ENCODE measurements around the gene PRKACA. TPM values are rescaled to one million over a fixed set of nuclear protein-coding genes. Genes with fewer than 3 reads are reported as not detected.
"Not testable (repeated sequence)": the region's sequence is repeated elsewhere in the genome, so short reads cannot be mapped to it uniquely, and the experiment has no call there.

The PRKACA gene
- total RNA-seq, 1 experiment from 2014 or later, result 56.7 TPM

DNA sequence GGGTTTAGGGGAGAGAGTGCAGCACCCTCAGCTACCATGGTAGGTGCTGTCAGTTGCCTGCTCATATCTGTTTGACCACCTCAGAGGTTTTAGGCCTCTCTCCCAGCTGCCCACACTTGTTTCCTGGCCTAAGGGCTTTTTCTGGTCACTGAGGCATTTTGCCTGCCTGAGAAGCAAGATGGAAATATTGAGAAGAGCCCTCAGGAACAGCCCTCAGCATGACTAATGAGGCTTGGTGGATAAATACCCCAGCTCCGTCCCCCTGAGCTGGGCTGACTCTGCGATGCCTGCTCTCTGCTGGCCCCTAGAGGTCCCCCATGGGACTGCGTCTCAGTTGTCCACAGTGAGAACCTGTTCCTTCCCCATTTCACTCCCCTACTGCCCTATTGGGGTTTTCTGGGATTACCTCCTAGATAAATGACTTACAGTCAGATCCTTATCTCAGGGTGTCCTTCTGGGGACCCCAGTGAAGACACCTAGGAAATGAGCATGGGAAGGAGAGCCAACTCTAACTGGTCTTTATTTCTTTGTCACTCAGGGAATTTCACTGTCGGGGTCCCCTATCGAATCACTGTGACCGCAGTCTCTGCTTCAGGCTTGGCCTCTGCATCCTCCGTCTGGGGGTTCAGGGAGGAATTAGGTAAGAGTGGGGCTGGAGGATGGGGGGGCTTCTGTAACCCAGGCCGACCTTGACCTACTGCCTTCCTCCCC is 69.0 kb downstream of the PRKACA start:
- no TSS peak for BruUV-seq (replicated peaks)
- ChIA-PET POLR2A (ENCODE audit: low non-redundant PET) (no interaction called here), CTCF (interaction anchor here (1.0 to 1.4 kb wide), 2 partner anchors 10 to 17 kb away, joined by 3 to 7 read pairs; partner anchors contain the start of gene IL27RA)
- no peaks in the 10 kb centered on the region for H3K9me3 ChIP-seq (ENCODE audit: low read depth, low read length, poor library complexity, severe bottlenecking)
- TF ChIP-seq EZH2 (IDR thresholded peaks at IDR 0.05; ENCODE audit: borderline replicate concordance, low read depth, low read length, poor library complexity, severe bottlenecking), result no peak
- TF ChIP-seq, protein P1, sequence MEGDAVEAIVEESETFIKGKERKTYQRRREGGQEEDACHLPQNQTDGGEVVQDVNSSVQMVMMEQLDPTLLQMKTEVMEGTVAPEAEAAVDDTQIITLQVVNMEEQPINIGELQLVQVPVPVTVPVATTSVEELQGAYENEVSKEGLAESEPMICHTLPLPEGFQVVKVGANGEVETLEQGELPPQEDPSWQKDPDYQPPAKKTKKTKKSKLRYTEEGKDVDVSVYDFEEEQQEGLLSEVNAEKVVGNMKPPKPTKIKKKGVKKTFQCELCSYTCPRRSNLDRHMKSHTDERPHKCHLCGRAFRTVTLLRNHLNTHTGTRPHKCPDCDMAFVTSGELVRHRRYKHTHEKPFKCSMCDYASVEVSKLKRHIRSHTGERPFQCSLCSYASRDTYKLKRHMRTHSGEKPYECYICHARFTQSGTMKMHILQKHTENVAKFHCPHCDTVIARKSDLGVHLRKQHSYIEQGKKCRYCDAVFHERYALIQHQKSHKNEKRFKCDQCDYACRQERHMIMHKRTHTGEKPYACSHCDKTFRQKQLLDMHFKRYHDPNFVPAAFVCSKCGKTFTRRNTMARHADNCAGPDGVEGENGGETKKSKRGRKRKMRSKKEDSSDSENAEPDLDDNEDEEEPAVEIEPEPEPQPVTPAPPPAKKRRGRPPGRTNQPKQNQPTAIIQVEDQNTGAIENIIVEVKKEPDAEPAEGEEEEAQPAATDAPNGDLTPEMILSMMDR (conservative IDR thresholded peaks at IDR 0.05; ENCODE audit: low read depth, low read length), result peak; percentile 86
- H3K27me3 ChIP-seq (replicated peaks; ENCODE audit: insufficient read depth, low read depth, low read length, poor library complexity), result no peaks in the 10 kb centered on the region
- no peak overlapping the region for H3K4me3 ChIP-seq (ENCODE audit: low read depth, low read length, poor library complexity, severe bottlenecking)
- peak; percentile 68 for DNase-seq (ENCODE audit: low spot score)
- intact Hi-C loops (cut with micrococcal nuclease; ENCODE audit: unreplicated experiment), result no loop called here
- no peaks in the 10 kb centered on the region for H3K4me1 ChIP-seq (ENCODE audit: insufficient read depth, low read length, poor library complexity, severe bottlenecking)
- no peak overlapping the region for H3K27ac ChIP-seq (ENCODE audit: low read depth, low read length, poor library complexity, severe bottlenecking)
- no peaks in the 10 kb centered on the region for H3K36me3 ChIP-seq (ENCODE audit: insufficient read depth, low read length, poor library complexity, severe bottlenecking)

DNA sequence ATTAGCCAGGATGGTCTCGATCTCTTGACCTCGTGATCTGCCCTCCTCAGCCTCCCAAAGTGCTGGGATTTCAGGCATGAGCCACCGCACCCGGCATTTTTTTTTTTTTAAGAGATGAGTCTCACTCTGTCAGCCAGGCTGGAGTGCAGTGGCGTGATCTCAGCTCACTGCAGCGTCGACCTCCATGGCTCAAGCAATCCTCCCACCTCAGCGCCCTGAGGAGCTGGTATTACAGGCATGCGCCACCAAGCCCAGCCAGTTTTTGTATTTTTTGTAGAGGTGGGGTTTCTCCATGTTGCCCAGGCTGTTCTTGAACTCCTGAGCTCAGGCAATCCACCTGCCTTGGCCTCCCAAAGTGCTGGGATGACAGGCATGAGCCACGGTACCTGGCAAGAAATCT is 69.7 kb downstream of the PRKACA start:
- H3K4me3 ChIP-seq (ENCODE audit: low read depth, low read length, poor library complexity, severe bottlenecking); BruUV-seq (replicated peaks); H3K36me3 ChIP-seq (ENCODE audit: insufficient read depth, low read length, poor library complexity, severe bottlenecking); H3K27me3 ChIP-seq (replicated peaks; ENCODE audit: insufficient read depth, low read depth, low read length, poor library complexity); H3K4me1 ChIP-seq (ENCODE audit: insufficient read depth, low read length, poor library complexity, severe bottlenecking); H3K27ac ChIP-seq (ENCODE audit: low read depth, low read length, poor library complexity, severe bottlenecking); intact Hi-C loops (cut with micrococcal nuclease; ENCODE audit: unreplicated experiment); POLR2A ChIA-PET (ENCODE audit: low non-redundant PET); H3K9me3 ChIP-seq (ENCODE audit: low read depth, low read length, poor library complexity, severe bottlenecking); DNase-seq (ENCODE audit: low spot score): not testable (repeated sequence)
- CTCF ChIA-PET, result interaction anchor here (1.0 to 1.4 kb wide), 2 partner anchors 11 to 16 kb away, joined by 3 to 7 read pairs; partner anchors contain the start of gene IL27RA

DNA sequence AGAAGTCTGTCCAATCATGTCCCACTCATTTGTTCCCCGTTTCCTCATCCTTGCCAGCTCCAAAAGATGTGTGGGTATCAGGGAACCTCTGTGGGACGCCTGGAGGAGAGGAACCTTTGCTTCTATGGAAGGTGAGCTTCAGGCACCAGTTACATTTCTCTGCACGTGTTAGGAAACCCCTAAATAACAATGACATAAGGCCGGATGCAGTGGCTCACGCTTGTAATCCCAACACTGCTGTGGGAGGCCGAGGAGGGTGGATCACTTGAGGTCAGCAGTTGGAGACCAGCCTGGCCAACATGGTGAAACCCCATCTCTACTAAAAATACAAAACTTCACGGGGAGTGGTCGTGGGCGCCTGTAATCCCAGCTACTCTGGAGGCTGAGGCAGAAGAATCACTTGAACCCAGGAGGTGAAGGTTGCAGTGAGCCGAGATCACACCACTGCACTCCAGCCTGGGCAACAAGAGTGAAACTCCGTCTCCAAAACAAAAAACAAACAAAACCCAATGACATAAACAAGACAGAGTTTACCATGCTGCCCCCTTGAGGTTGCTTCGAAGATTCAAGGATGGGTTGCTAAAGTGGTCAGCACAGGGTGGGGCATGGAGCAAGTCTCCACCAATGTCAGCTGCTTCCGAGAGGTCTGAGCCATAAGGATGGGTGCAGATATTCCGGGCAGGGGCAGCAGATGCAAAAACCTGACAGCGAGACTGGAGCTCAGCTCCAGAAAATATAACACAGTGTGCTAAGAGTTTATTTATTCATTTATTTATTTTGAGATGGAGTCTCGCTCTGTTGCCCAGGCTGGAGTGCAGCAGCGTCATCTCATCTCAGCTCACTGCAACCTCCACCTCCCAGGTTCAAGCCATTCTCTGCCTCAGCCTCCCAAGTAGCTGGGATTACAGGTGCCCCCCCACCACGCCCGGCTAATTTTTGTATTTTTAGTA is 74.6 kb downstream of the PRKACA start:
- TF ChIP-seq, protein P1 (conservative IDR thresholded peaks at IDR 0.05; ENCODE audit: low read depth, low read length), result peak; percentile 69
- ChIA-PET CTCF (interaction anchor here (0.7 kb wide), 1 partner anchor 475 kb away, joined by 5 read pairs; the partner anchor contains the start of gene DNAJB1), POLR2A (ENCODE audit: low non-redundant PET) (interaction anchor here (0.5 to 0.6 kb wide), 2 partner anchors 14 to 18 kb away, joined by 3 read pairs; no protein-coding TSS in a partner anchor)
- H3K27ac ChIP-seq (ENCODE audit: low read depth, low read length, poor library complexity, severe bottlenecking), result peak overlapping the region; percentile 32
- H3K4me3 ChIP-seq (ENCODE audit: low read depth, low read length, poor library complexity, severe bottlenecking); H3K9me3 ChIP-seq (ENCODE audit: low read depth, low read length, poor library complexity, severe bottlenecking); BruUV-seq (replicated peaks); H3K27me3 ChIP-seq (replicated peaks; ENCODE audit: insufficient read depth, low read depth, low read length, poor library complexity); H3K36me3 ChIP-seq (ENCODE audit: insufficient read depth, low read length, poor library complexity, severe bottlenecking); H3K4me1 ChIP-seq (ENCODE audit: insufficient read depth, low read length, poor library complexity, severe bottlenecking); intact Hi-C loops (cut with micrococcal nuclease; ENCODE audit: unreplicated experiment): not testable (repeated sequence)
- peak; percentile 74 for DNase-seq (ENCODE audit: low spot score)

Other genes with a start within 250 kb of the PRKACA start
- 4.9 and 7.1 TPM in 2 replicates for gene NANOS3, start 240.6 kb downstream of the PRKACA start, total RNA-seq (2021)
- 3.2 and 4.0 TPM in 2 replicates for gene BRME1, start 211.6 kb downstream of the PRKACA start, total RNA-seq (2021)
- gene CC2D1A, start 211.6 kb downstream of the PRKACA start, total RNA-seq (2021), result 38.6 and 40.9 TPM in 2 replicates
- gene PODNL1, start 179.3 kb downstream of the PRKACA start, total RNA-seq (2021), result not detected in 2 replicates
- gene DCAF15, start 165.3 kb downstream of the PRKACA start, total RNA-seq (2021), result 62.4 and 65.4 TPM in 2 replicates
- gene RFX1, start 111.4 kb downstream of the PRKACA start, total RNA-seq (2021), result 19.5 and 23.1 TPM in 2 replicates
- not detected in 2 replicates for gene RLN3, start 89.6 kb downstream of the PRKACA start, total RNA-seq (2021)
- 5.4 and 6.0 TPM in 2 replicates for gene IL27RA, start 86.0 kb downstream of the PRKACA start, total RNA-seq (2021)
- gene PALM3, start 55.7 kb downstream of the PRKACA start, total RNA-seq (2021), result 18.5 and 21.8 TPM in 2 replicates
- 0.26 and 0.61 TPM in 2 replicates for gene MISP3, start 45.0 kb downstream of the PRKACA start, total RNA-seq (2021)
- gene C19orf67, start 32.0 kb downstream of the PRKACA start, total RNA-seq (2021), result not detected in 2 replicates
- 52.9 and 56.0 TPM in 2 replicates for gene SAMD1, start 27.0 kb downstream of the PRKACA start, total RNA-seq (2021)
- gene ASF1B, start 18.8 kb upstream of the PRKACA start, total RNA-seq (2021), result 50.0 and 54.6 TPM in 2 replicates
- gene ADGRL1, start 88.4 kb upstream of the PRKACA start, total RNA-seq (2021), result 66.1 and 72.0 TPM in 2 replicates

All from A673 (cell line).